Type B pancreatic cell (in vitro differentiated cells): Measurements from ENCODE around the gene MMP7. TPM values are rescaled to one million over a fixed set of nuclear protein-coding genes. Genes with fewer than 3 reads are reported as not detected.

Source experiments
- DNase-seq: peaks from one replicate; pipeline ENCODE4 v3.0.0; 2021; ENCODE audit warnings: mixed read lengths; ENCODE audit not compliant: unreplicated experiment; ENCODE audit errors: extremely low spot score
- H3K27ac Mint-ChIP-seq: 2 replicates; pipeline ENCODE4 v1.8.0; 2021; ENCODE audit warnings: mild to moderate bottlenecking, mixed read lengths
- H3K27me3 Mint-ChIP-seq: 2 replicates; pipeline ENCODE4 v1.8.0; 2021; ENCODE audit warnings: mixed read lengths
- H3K36me3 Mint-ChIP-seq: 2 replicates; pipeline ENCODE4 v1.8.0; 2021; ENCODE audit warnings: mixed read lengths
- H3K4me1 Mint-ChIP-seq: one replicate; pipeline ENCODE4 v1.8.0; 2021; ENCODE audit warnings: mixed read lengths; ENCODE audit not compliant: unreplicated experiment
- H3K4me3 Mint-ChIP-seq: 2 replicates; pipeline ENCODE4 v1.8.0; 2021; ENCODE audit warnings: mild to moderate bottlenecking, mixed read lengths
- H3K9me3 Mint-ChIP-seq: 2 replicates; pipeline ENCODE4 v1.8.0; 2021; ENCODE audit warnings: mixed read lengths
- long read RNA-seq: library from polyadenylated mRNA; unstranded; transcript quantifications from one replicate; pipeline ENCODE4 v2.0.0, GENCODE V29; 2020
- total RNA-seq: library from RNA; stranded (reverse); gene quantifications from 2 replicates; pipeline ENCODE4 v1.2.1, GENCODE V29; 2021; ENCODE audit warnings: low replicate concordance
- TF ChIP-seq, protein P1 (sequence below): fragments of 200-600 bp; sonication (generic); conservative IDR thresholded peaks from 2 replicates; pipeline ENCODE4 v1.5.0; 2021; ENCODE audit warnings: antibody characterized with exemption, mild to moderate bottlenecking

MMP7 gene
- 1.8 and 3.5 TPM in 2 replicates for total RNA-seq
- long read RNA-seq, transcript MMP7-201 (6 exons, 1,125 nt), result major isoform, 8 of 8 reads
- long read RNA-seq, partial matches to known transcripts, result 0 of 8 reads
- long read RNA-seq, other reads (novel, unspliced or antisense), result 0 of 8 reads

GRCh38 chr11:102530558-102530957 is at the start of gene MMP7:
TSS of gene MMP7 (minus strand) at chr11:102530747. CDS start at chr11:102530700, 47 bp downstream.
- DNase-seq, result no peak
- H3K9me3 Mint-ChIP-seq, result no peaks in the 10 kb centered on the region
- no peaks in the 10 kb centered on the region for H3K36me3 Mint-ChIP-seq
- H3K4me3 Mint-ChIP-seq, result no peak within 1 kb of the TSS
- H3K27ac Mint-ChIP-seq, result no peak within 1 kb of the TSS
- no peaks in the 10 kb centered on the region for H3K4me1 Mint-ChIP-seq
- TF ChIP-seq, protein P1, sequence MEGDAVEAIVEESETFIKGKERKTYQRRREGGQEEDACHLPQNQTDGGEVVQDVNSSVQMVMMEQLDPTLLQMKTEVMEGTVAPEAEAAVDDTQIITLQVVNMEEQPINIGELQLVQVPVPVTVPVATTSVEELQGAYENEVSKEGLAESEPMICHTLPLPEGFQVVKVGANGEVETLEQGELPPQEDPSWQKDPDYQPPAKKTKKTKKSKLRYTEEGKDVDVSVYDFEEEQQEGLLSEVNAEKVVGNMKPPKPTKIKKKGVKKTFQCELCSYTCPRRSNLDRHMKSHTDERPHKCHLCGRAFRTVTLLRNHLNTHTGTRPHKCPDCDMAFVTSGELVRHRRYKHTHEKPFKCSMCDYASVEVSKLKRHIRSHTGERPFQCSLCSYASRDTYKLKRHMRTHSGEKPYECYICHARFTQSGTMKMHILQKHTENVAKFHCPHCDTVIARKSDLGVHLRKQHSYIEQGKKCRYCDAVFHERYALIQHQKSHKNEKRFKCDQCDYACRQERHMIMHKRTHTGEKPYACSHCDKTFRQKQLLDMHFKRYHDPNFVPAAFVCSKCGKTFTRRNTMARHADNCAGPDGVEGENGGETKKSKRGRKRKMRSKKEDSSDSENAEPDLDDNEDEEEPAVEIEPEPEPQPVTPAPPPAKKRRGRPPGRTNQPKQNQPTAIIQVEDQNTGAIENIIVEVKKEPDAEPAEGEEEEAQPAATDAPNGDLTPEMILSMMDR, result no peak
- H3K27me3 Mint-ChIP-seq, result no peaks in the 10 kb centered on the region

DNA sequence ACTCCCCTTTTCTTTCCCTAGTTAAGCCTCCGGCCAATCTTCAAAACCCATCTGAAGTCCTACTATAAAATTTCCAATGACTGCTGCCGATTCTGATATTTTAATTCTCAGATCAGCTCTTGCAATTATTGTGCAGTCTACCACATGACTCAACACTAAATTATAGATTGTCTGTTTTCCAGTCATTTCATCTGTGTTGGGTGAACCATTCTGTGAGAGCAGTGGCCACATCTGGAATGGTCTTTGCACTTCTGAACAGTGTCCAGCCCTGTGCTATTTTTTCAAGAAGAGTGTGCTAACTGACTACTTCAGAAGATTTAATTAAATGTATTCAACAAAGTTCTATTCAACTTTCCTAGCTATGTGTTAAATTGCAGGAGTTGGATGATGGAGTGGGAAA is 47.2 kb upstream of the MMP7 start:
- TF ChIP-seq, protein P1, result no peak
- Mint-ChIP-seq H3K27me3 (no peaks in the 10 kb centered on the region), H3K4me3 (no peak overlapping the region), H3K9me3 (no peaks in the 10 kb centered on the region), H3K4me1 (no peaks in the 10 kb centered on the region), H3K36me3 (no peaks in the 10 kb centered on the region), H3K27ac (no peak overlapping the region)
- DNase-seq, result no peak

- no peaks in the 10 kb centered on the region for H3K36me3 Mint-ChIP-seq
- H3K4me1 Mint-ChIP-seq, result no peaks in the 10 kb centered on the region
- TF ChIP-seq, protein P1, result no peak
- H3K4me3 Mint-ChIP-seq, result no peak overlapping the region
- no peaks in the 10 kb centered on the region for H3K9me3 Mint-ChIP-seq
- H3K27ac Mint-ChIP-seq, result no peak overlapping the region
- DNase-seq, result no peak
- no peaks in the 10 kb centered on the region for H3K27me3 Mint-ChIP-seq
Measured at GRCh38 chr11:102577182-102577581, 46.6 kb upstream of the MMP7 start.

- TF ChIP-seq, protein P1, result no peak
- no peak overlapping the region for H3K4me3 Mint-ChIP-seq
- no peaks in the 10 kb centered on the region for H3K27me3 Mint-ChIP-seq
- no peak overlapping the region for H3K27ac Mint-ChIP-seq
- DNase-seq, result no peak
- no peaks in the 10 kb centered on the region for H3K4me1 Mint-ChIP-seq
- peaks cover 5% of the 10 kb centered on the region for H3K9me3 Mint-ChIP-seq
- no peaks in the 10 kb centered on the region for H3K36me3 Mint-ChIP-seq
Measured at GRCh38 chr11:102576350-102576749, 45.8 kb upstream of the MMP7 start.

DNA sequence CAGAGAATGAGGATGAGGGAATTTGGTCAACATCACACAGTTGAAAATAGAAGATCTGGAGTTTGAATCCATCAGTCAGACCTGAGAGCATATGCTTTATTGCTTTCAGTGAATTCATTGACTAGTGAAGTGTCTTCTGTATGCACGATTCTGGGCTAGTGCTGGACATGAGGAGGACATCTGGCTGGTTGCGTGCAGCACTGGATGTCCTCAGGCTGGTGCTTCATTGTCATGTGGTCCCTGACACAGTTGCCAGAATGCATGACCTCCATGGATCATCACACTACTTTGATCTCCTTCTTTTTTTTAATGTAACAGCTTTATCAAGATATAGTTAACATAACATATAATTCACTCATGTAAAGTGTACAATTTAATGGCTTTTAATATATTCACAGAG is 44.5 kb upstream of the MMP7 start:
- no peak overlapping the region for H3K27ac Mint-ChIP-seq
- H3K36me3 Mint-ChIP-seq, result no peaks in the 10 kb centered on the region
- TF ChIP-seq, protein P1, result no peak
- H3K4me1 Mint-ChIP-seq, result no peaks in the 10 kb centered on the region
- peaks cover 5% of the 10 kb centered on the region for H3K9me3 Mint-ChIP-seq
- no peak for DNase-seq
- H3K4me3 Mint-ChIP-seq, result no peak overlapping the region
- H3K27me3 Mint-ChIP-seq, result no peaks in the 10 kb centered on the region

DNA sequence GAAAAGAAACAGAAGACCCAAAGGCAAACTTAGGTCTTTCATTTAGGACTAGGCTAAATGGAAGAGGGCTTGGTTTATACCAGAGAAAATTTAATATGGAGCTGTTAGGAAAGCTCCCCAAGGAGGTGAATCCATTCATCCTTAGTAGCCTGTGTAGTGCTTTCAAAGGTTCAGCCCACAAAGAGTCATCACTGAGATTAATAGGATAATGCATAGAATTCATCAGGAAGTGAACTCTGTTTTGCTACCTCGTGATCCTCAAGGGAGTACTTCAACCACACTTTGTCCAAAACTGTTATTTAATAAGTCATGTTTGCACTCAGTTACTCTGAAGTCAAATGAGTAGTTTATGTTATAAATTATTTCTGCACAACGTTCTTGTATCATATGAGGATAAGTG is 43.3 kb upstream of the MMP7 start:
- TF ChIP-seq, protein P1, result no peak
- no peaks in the 10 kb centered on the region for H3K27me3 Mint-ChIP-seq
- DNase-seq, result no peak
- H3K36me3 Mint-ChIP-seq, result no peaks in the 10 kb centered on the region
- H3K9me3 Mint-ChIP-seq, result peaks cover 5% of the 10 kb centered on the region
- H3K4me1 Mint-ChIP-seq, result no peaks in the 10 kb centered on the region
- H3K4me3 Mint-ChIP-seq, result no peak overlapping the region
- no peak overlapping the region for H3K27ac Mint-ChIP-seq
